K562 (cell line): ENCODE measurements around the gene SLC7A5. TPM values are rescaled to one million over a fixed set of nuclear protein-coding genes. Genes with fewer than 3 reads are reported as not detected.

Experiments used
- ATAC-seq: fragments of 200-7000 bp; cut with Tn5 transposase; 3 replicates; pipeline ENCODE4 v1.9.1; 2020; ENCODE audit warnings: moderate library complexity
- BruUV-seq: library from RNA; stranded (reverse); fragments of 400-500 nt; replicated peaks from 2 replicates; lab custom pipeline; 2021; lab: Mats Ljungman, UMichigan
- CTCF ChIA-PET: fragments of 300-600 bp; formaldehyde crosslinking; extraction: SDS; loops from one replicate; lab custom pipeline; 2021; ENCODE audit warnings: low intra/inter-chr PET ratio; lab: Yijun Ruan, JAX
- POLR2A ChIA-PET: fragments of 300-600, 350-650 bp; sonication (Branson Sonifier 250); formaldehyde crosslinking; extraction: SDS; loops from one replicate; lab custom pipeline; 2021; ENCODE audit warnings: antibody characterized with exemption, inconsistent platforms; lab: Yijun Ruan, JAX
- DNase-seq, 4 experiments: peaks; one replicate each; pipeline versions ENCODE4 v3.0.0 to v3.0.0-alpha.2; 2011 to 2018; ENCODE audit warnings: low spot score in 3 of 4, mixed read lengths in 3 of 4; ENCODE audit errors: extremely low read depth in 1 of 4
- FAIRE-seq: peaks from 2 replicates; lab custom pipeline; 2011; peaks lifted over from hg19 to GRCh38; lab: Jason Lieb, UNC
- H2AFZ ChIP-seq: 2 replicates; pipeline ENCODE4 v1.6.0; 2011; ENCODE audit warnings: low read depth, low read length, control low read depth, inconsistent platforms
- H3K27ac ChIP-seq: fragments of 200-600 bp; 3 replicates; pipeline ENCODE4 v1.8.0; 2011; ENCODE audit warnings: low read depth, mild to moderate bottlenecking, control low read depth, inconsistent platforms, low read length, moderate library complexity, mixed read lengths; ENCODE audit errors: extremely low read depth
- H3K27me3 ChIP-seq, 2 experiments: fragments of 300-600 bp in 1 of 2; 2 replicates in 1 of 2; 3 replicates in 1 of 2; pipeline versions ENCODE4 v1.6.0 to v1.8.0; 2011; ENCODE audit warnings: inconsistent platforms in 2 of 2, low read length in 2 of 2, mild to moderate bottlenecking in 1 of 2, mixed read lengths in 1 of 2, moderate library complexity in 1 of 2; ENCODE audit not compliant: control insufficient read depth in 2 of 2, insufficient read depth in 2 of 2
- H3K36me3 ChIP-seq: fragments of 300-600 bp; 3 replicates; pipeline ENCODE4 v1.8.0; 2011; ENCODE audit warnings: mild to moderate bottlenecking, low read length, inconsistent platforms; ENCODE audit not compliant: control insufficient read depth, insufficient read depth
- H3K4me1 ChIP-seq, 2 experiments: fragments of 200-600 bp in 1 of 2; replicated peaks in 1 of 2; 2 replicates in 1 of 2; 3 replicates in 1 of 2; pipeline versions ENCODE4 v1.5.1 to v1.8.0; 2011; ENCODE audit warnings: inconsistent platforms in 2 of 2, low read length in 2 of 2, mild to moderate bottlenecking in 1 of 2, mixed read lengths in 1 of 2, moderate library complexity in 1 of 2; ENCODE audit not compliant: control insufficient read depth in 2 of 2, insufficient read depth in 2 of 2
- H3K4me2 ChIP-seq: 2 replicates; pipeline ENCODE4 v1.6.1; 2011; ENCODE audit warnings: low read length, control low read depth, inconsistent platforms, mixed read lengths; ENCODE audit not compliant: insufficient read depth
- H3K4me3 ChIP-seq: fragments of 200-600 bp; sonication (generic), shearing (Covaris generic); 2 replicates; pipeline ENCODE4 v1.5.1; 2016; ENCODE audit warnings: control low read depth, inconsistent platforms
- H3K79me2 ChIP-seq: fragments of 200-600 bp; 3 replicates; pipeline ENCODE4 v1.8.0; 2011; ENCODE audit warnings: low read length, inconsistent platforms; ENCODE audit not compliant: control insufficient read depth, insufficient read depth
- H3K9ac ChIP-seq, 2 experiments: 2 replicates each; pipeline versions ENCODE4 v1.6.0 to v1.6.1; 2011; ENCODE audit warnings: low read depth in 2 of 2, low read length in 2 of 2, control low read depth in 1 of 2, inconsistent platforms in 1 of 2, mild to moderate bottlenecking in 1 of 2, mixed read lengths in 1 of 2; ENCODE audit not compliant: insufficient read depth in 1 of 2
- H3K9me1 ChIP-seq: one replicate; pipeline ENCODE4 v1.6.0; 2011; ENCODE audit warnings: inconsistent platforms, mild to moderate bottlenecking, low read length, moderate library complexity; ENCODE audit not compliant: control insufficient read depth, insufficient read depth
- H3K9me3 ChIP-seq: replicated peaks from 2 replicates; pipeline ENCODE4 v1.5.1; 2011; ENCODE audit warnings: low read depth, low read length, inconsistent platforms; ENCODE audit not compliant: control insufficient read depth, insufficient read depth
- H4K20me1 ChIP-seq: replicated peaks from 2 replicates; pipeline ENCODE4 v1.6.1; 2011; ENCODE audit warnings: low read length, inconsistent platforms, mixed read lengths; ENCODE audit not compliant: control insufficient read depth, insufficient read depth
- KDM5B ChIP-seq: fragments of 200-600 bp; sonication (generic); IDR thresholded peaks from 2 replicates; pipeline ENCODE4 v1.6.1; 2012; ENCODE audit warnings: low read depth, mild to moderate bottlenecking, moderate library complexity, low read length, control low read depth, inconsistent platforms; ENCODE audit not compliant: insufficient replicate concordance
- RFX5 ChIP-seq: IDR thresholded peaks from 2 replicates; pipeline ENCODE4 v1.6.1; 2011; ENCODE audit warnings: low read depth, mild to moderate bottlenecking, improper control_type of control experiment, low read length
- TAF15 ChIP-seq: fragments of 200-400 bp; formaldehyde crosslinking; IDR thresholded peaks from 2 replicates; pipeline ENCODE4 v1.6.1; 2017; ENCODE audit warnings: mild to moderate bottlenecking, low read depth, low read length, moderate library complexity
- USF2 ChIP-seq: sonication (generic); formaldehyde crosslinking; IDR thresholded peaks from 2 replicates; pipeline ENCODE4 v1.5.0; 2020; ENCODE audit warnings: missing genetic modification reagents
- ZNF24 ChIP-seq: fragments of 450-650 bp; IDR thresholded peaks from 2 replicates; pipeline ENCODE4 v1.6.1; 2016
- WGBS: fragments of 100-300 bp; shearing (Covaris generic); methylation state at CpG from one replicate; pipeline ENCODE4 v1.1.6; 2016; ENCODE audit warnings: low coverage, mixed read lengths; ENCODE audit not compliant: insufficient coverage; ENCODE audit errors: missing lambda C conversion rate; 5-methylcytosine and 5-hydroxymethylcytosine counted together
- in situ Hi-C: fragments of 300-500 bp; cut with MboI; formaldehyde crosslinking; loops from 4 replicates; pipeline ENCODE4 v1.15.0; 2018; ENCODE audit warnings: inconsistent platforms, mixed read lengths
- intact Hi-C: fragments of 100-400 bp; cut with micrococcal nuclease; formaldehyde crosslinking; loops from 2 replicates; pipeline ENCODE4 v1.14.2; 2022
- polyA plus RNA-seq, 8 experiments: library from polyadenylated mRNA; depleted of rRNA in 4 of 8; stranded (reverse) in 5 of 8; unstranded in 3 of 8; fragments of >200 nt; fragmentation: Nextera tagmentation in 2 of 8; fragmentation: Illumina TruSeq in 1 of 8; extraction: Ambion mirVana in 2 of 8; extraction: Trizol in 1 of 8; gene quantifications; 2 replicates each; pipeline versions ENCODE4 v1.2.1 to v1.2.3, GENCODE V29; 2011 to 2014; ENCODE audit warnings: inconsistent platforms in 1 of 8, missing spikeins in 1 of 8
- total RNA-seq, 7 experiments: library from RNA; depleted of rRNA in 6 of 7; stranded (reverse); fragments of >200 nt in 6 of 7; fragmentation: Illumina TruSeq in 2 of 7; extraction: Trizol in 2 of 7; gene quantifications; 2 replicates each; pipeline versions ENCODE4 v1.2.1 to v1.2.3, GENCODE V29; 2011 to 2021; ENCODE audit warnings: low replicate concordance in 1 of 7

Gene SLC7A5
- total and polyA plus RNA-seq, 9 of the 15 experiments (the other 6 are each of a cell fraction or from before 2014, with no cell fraction given), result 1.9 to 220 (median 18.6) TPM

DNA sequence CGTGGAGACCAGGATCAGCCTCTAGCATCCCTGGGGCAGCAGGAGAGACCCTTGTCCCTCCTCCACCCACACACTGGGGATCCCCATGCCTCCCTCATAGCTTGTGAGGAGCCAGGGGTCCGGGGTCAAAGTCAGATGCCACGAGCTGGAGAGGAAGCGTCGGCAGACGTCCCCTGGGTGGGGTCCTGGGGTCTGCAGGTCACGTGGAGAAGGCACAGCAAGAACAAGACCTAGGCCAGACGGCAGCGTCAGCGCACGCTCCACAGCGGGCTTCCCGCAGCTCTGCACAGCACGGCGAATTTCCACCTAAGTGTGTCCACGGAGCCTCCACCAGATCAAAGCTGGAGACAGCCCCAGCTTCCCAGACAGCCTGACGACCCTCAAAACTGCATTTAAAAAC is 49.3 kb downstream of the SLC7A5 start:
- no TSS peak for BruUV-seq
- WGBS, result 51% methylated on average over 17 of the region's 17 CpGs

GRCh38 chr16:87819282-87819681 is 50.0 kb downstream of the SLC7A5 start:
- H3K79me2 ChIP-seq, result no peaks in the 10 kb centered on the region
- no peak overlapping the region for H3K4me2 ChIP-seq
- intact Hi-C loops (no loop called here), in situ Hi-C loops (no loop called here)
- no peak overlapping the region for H3K9ac ChIP-seq
- DNase-seq (no peak), FAIRE-seq (no peak), ATAC-seq (no peak)
- peaks cover 14 to 63% of the 10 kb centered on the region in 2 experiments; a peak in 3 of 5 replicates for H3K27me3 ChIP-seq
- peaks cover 0 to 9% of the 10 kb centered on the region in 2 experiments; a peak in 2 of 5 replicates for H3K4me1 ChIP-seq
- WGBS, result 15% methylated on average over 11 of the region's 15 CpGs
- TF ChIP-seq ZNF24 (no peak), KDM5B (no peak)
- BruUV-seq, result no TSS peak
- no peak overlapping the region for H3K4me3 ChIP-seq
- no peak overlapping the region for H3K27ac ChIP-seq
- no peak overlapping the region for H2AFZ ChIP-seq
- H4K20me1 ChIP-seq, result peaks cover 4% of the 10 kb centered on the region; the same call in 1 of the 2 replicates
- H3K9me1 ChIP-seq, result peaks cover 4% of the 10 kb centered on the region
- ChIA-PET POLR2A (interaction anchor here (0.6 to 2.5 kb wide), 7 partner anchors 9 to 959 kb away, joined by 3 to 11 read pairs (median 5); no protein-coding TSS in a partner anchor), CTCF (no interaction called here)
- H3K9me3 ChIP-seq, result peaks cover 3% of the 10 kb centered on the region; the same call in 1 of the 2 replicates
- H3K36me3 ChIP-seq, result no peaks in the 10 kb centered on the region

More for the DNA sequence above, 49.3 kb downstream of the SLC7A5 start:
- no peaks in the 10 kb centered on the region for H3K36me3 ChIP-seq
- no peaks in the 10 kb centered on the region for H3K79me2 ChIP-seq
- H3K9me1 ChIP-seq, result peaks cover 4% of the 10 kb centered on the region
- ChIA-PET CTCF (no interaction called here), POLR2A (interaction anchor here (0.6 to 2.5 kb wide), 9 partner anchors 9 to 959 kb away, joined by 3 to 11 read pairs (median 5); no protein-coding TSS in a partner anchor)
- H3K9me3 ChIP-seq, result peaks cover 3% of the 10 kb centered on the region; the same call in 1 of the 2 replicates
- TF ChIP-seq RFX5 (no peak), USF2 (CRISPR knock-in tag) (0 out of 2 replicates have a peak, but pooled peaks have one; percentile 9), TAF15 (no peak)
- no peak overlapping the region for H3K27ac ChIP-seq
- no peak overlapping the region for H3K9ac ChIP-seq
- FAIRE-seq (no peak), DNase-seq (no peak), ATAC-seq (no peak)
- H3K4me1 ChIP-seq, result peaks cover 0 to 11% of the 10 kb centered on the region in 2 experiments; a peak in 2 of 5 replicates
- peaks cover 4% of the 10 kb centered on the region; the same call in 1 of the 2 replicates for H4K20me1 ChIP-seq
- H2AFZ ChIP-seq, result no peak overlapping the region
- intact Hi-C loops, result no loop called here
- H3K4me3 ChIP-seq, result no peak overlapping the region
- in situ Hi-C loops, result no loop called here
- peaks cover 20 to 70% of the 10 kb centered on the region in 2 experiments; a peak in 4 of 5 replicates for H3K27me3 ChIP-seq
- no peak overlapping the region for H3K4me2 ChIP-seq
